ENCODE results near the gene CHPF.

Gene CHPF

GRCh38 chr2:219513787-219514186 lies 29.8 kb downstream of the CHPF start:
- DNase-seq (ENCODE audit: low read depth): no peak

- DNase-seq (ENCODE audit: low read depth): no peak
These were observed 30.9 kb downstream of the CHPF start for GRCh38 chr2:219512524-219513216.

- DNase-seq (ENCODE audit: low read depth): no peak
These were observed 31.9 kb downstream of the CHPF start for GRCh38 chr2:219511547-219512325.

GRCh38 chr2:219510512-219511135 lies 33.0 kb downstream of the CHPF start:
- no peak for DNase-seq (ENCODE audit: low read depth)

- no peak for DNase-seq (ENCODE audit: low read depth)
These were observed 33.7 kb downstream of the CHPF start for GRCh38 chr2:219509780-219510511.

- no peak for DNase-seq (ENCODE audit: low read depth)
These were observed 34.4 kb downstream of the CHPF start for GRCh38 chr2:219508971-219509779.

GRCh38 chr2:219508444-219508734 lies 35.2 kb downstream of the CHPF start:
- no peak for DNase-seq (ENCODE audit: low read depth)

- DNase-seq (ENCODE audit: low read depth): no peak
These were observed 35.8 kb downstream of the CHPF start for GRCh38 chr2:219507581-219508443.

- DNase-seq (ENCODE audit: low read depth): no peak
These were observed 36.6 kb downstream of the CHPF start for GRCh38 chr2:219506802-219507526.

GRCh38 chr2:219506153-219506801 lies 37.3 kb downstream of the CHPF start:
- DNase-seq (ENCODE audit: low read depth): no peak

- no peak for DNase-seq (ENCODE audit: low read depth)
These were observed 38.0 kb downstream of the CHPF start for GRCh38 chr2:219505585-219505984.

- no peak for DNase-seq (ENCODE audit: low read depth)
These were observed 41.0 kb downstream of the CHPF start for GRCh38 chr2:219502618-219503017.

- no peak for DNase-seq (ENCODE audit: low read depth)
These were observed 41.8 kb downstream of the CHPF start for GRCh38 chr2:219501849-219502248.

- DNase-seq (ENCODE audit: low read depth): no peak
These were observed 43.5 kb downstream of the CHPF start for GRCh38 chr2:219500135-219500534.

GRCh38 chr2:219499555-219499954 lies 44.1 kb downstream of the CHPF start:
- DNase-seq (ENCODE audit: low read depth): no peak

GRCh38 chr2:219499058-219499307 lies 44.6 kb downstream of the CHPF start:
- no peak for DNase-seq (ENCODE audit: low read depth)

- DNase-seq (ENCODE audit: low read depth): peak; percentile 97
These were observed 45.1 kb downstream of the CHPF start, which contains the start of gene GMPPA for GRCh38 chr2:219498280-219499057. GMPPA (plus strand) TSS chr2:219498891; CDS start chr2:219499976, 1,085 bp downstream.

GRCh38 chr2:219497495-219498279 lies 45.9 kb downstream of the CHPF start:
- DNase-seq (ENCODE audit: low read depth): peak; percentile 55

All from GM04504 (cell line).